ENCODE data around the gene CDKAL1. TPM values are rescaled to one million over a fixed set of nuclear protein-coding genes. Genes with fewer than 3 reads are reported as not detected.

Gene CDKAL1
- total and polyA plus RNA-seq, 9 of the 15 experiments (the other 6 are each of a cell fraction or from before 2014, with no cell fraction given), result 11.2 to 36.3 (median 20.1) TPM

DNA sequence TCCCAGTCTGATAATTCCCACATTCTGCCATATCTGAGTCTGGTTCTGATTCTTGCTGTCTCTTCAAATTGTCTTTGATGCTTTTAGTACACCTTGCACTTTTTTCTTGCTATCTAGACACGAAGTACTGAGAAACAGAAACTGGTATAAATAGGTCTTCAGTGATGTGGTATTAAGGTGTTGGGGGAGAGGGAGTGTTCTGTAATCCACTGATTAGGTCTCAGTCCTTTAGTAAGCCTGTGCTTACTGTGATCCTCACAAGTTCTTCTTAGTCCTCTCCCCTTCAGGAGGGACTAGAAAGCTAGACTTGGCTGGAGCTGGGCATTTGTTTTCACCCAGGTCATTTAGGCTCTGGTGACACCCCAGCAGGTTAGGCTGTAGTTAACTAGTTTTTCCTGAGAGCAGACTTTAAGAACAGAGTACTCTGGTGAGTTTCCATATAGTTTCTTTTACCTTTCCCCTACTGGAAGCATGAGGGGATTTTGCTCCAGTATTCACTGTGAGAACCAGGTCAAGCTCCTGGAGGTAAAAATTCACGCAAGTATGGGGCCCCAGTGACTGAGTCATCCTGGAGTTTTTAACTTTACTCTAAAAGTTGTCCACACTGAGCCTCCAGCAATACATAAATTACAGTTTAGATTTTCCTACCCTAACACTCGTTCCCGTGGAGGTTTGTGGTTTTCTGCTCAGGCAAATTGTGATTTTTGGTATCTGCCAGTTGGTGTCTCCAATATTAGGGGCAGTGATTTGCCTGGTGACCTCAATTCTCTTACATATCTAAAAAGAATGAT is 154.6 kb downstream of the CDKAL1 start:
- 9% methylated on average over 4 of the region's 4 CpGs for WGBS (ENCODE audit: insufficient coverage, low coverage, missing lambda C conversion rate)
- peak in 2 of 4 experiments; percentile 25 to 49 for DNase-seq (ENCODE audit: extremely low read depth in 1 of 4, low spot score in 3 of 4)
- in situ Hi-C loops (cut with MboI), result no loop called here
- Histone ChIP-seq H3K27ac (ENCODE audit: extremely low read depth, low read depth, low read length) (peak overlapping the region; percentile 29; the same call in 1 of the 3 replicates), H3K27me3 (ENCODE audit: control insufficient read depth in 2 of 2, insufficient read depth in 2 of 2, low read length in 2 of 2) (no peaks in the 10 kb centered on the region), H3K4me3 (no peak overlapping the region), H3K79me2 (ENCODE audit: control insufficient read depth, insufficient read depth, low read length) (peaks cover 14% of the 10 kb centered on the region), H3K4me2 (ENCODE audit: insufficient read depth, low read length) (no peak overlapping the region), H4K20me1 (replicated peaks; ENCODE audit: control insufficient read depth, insufficient read depth, low read length) (0 out of 2 replicates have a peak, but pooled peaks cover 8% of the 10 kb centered on the region), H3K9ac (ENCODE audit: insufficient read depth in 1 of 2, low read depth in 2 of 2, low read length in 2 of 2) (no peak overlapping the region), H3K4me1 (replicated peaks in 1 of 2; ENCODE audit: control insufficient read depth in 2 of 2, insufficient read depth in 2 of 2, low read length in 2 of 2) (peaks cover 2 to 9% of the 10 kb centered on the region in 2 experiments; a peak in 3 of 5 replicates), H3K9me3 (replicated peaks; ENCODE audit: control insufficient read depth, insufficient read depth, low read depth, low read length) (no peaks in the 10 kb centered on the region), H3K36me3 (ENCODE audit: control insufficient read depth, insufficient read depth, low read length) (no peaks in the 10 kb centered on the region), H3K9me1 (ENCODE audit: control insufficient read depth, insufficient read depth, low read length) (no peaks in the 10 kb centered on the region), H2AFZ (ENCODE audit: low read depth, low read length) (peak overlapping the region; percentile 18; the same call in 1 of the 2 replicates)
- intact Hi-C loops (cut with micrococcal nuclease), result no loop called here
- POLR2A ChIA-PET, result interaction anchor here (1.1 to 2.0 kb wide), 3 partner anchors 9 to 12 kb away, joined by 3 to 5 read pairs (median 3); no protein-coding TSS in a partner anchor
- peak; percentile 86 for ATAC-seq
- no TSS peak for BruUV-seq (replicated peaks)
- peak; percentile 32 for FAIRE-seq
- CTCF ChIA-PET (ENCODE audit: low intra/inter-chr PET ratio), result no interaction called here
- TF ChIP-seq, protein P1, sequence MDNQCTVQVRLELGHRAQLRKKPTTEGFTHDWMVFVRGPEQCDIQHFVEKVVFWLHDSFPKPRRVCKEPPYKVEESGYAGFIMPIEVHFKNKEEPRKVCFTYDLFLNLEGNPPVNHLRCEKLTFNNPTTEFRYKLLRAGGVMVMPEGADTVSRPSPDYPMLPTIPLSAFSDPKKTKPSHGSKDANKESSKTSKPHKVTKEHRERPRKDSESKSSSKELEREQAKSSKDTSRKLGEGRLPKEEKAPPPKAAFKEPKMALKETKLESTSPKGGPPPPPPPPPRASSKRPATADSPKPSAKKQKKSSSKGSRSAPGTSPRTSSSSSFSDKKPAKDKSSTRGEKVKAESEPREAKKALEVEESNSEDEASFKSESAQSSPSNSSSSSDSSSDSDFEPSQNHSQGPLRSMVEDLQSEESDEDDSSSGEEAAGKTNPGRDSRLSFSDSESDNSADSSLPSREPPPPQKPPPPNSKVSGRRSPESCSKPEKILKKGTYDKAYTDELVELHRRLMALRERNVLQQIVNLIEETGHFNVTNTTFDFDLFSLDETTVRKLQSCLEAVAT (IDR thresholded peaks at IDR 0.05), result peak in 1 of 2 experiments; percentile 98; a peak in 2 of 4 replicates
- TF ChIP-seq BCL6 (CRISPR knock-in tag; IDR thresholded peaks at IDR 0.05), result no peak
- peak; percentile 80 for TF ChIP-seq ZNF316 (IDR thresholded peaks at IDR 0.05)
- TF ChIP-seq C11orf30 (IDR thresholded peaks at IDR 0.05; ENCODE audit: low read depth), result peak; percentile 58
- TF ChIP-seq, protein P2, sequence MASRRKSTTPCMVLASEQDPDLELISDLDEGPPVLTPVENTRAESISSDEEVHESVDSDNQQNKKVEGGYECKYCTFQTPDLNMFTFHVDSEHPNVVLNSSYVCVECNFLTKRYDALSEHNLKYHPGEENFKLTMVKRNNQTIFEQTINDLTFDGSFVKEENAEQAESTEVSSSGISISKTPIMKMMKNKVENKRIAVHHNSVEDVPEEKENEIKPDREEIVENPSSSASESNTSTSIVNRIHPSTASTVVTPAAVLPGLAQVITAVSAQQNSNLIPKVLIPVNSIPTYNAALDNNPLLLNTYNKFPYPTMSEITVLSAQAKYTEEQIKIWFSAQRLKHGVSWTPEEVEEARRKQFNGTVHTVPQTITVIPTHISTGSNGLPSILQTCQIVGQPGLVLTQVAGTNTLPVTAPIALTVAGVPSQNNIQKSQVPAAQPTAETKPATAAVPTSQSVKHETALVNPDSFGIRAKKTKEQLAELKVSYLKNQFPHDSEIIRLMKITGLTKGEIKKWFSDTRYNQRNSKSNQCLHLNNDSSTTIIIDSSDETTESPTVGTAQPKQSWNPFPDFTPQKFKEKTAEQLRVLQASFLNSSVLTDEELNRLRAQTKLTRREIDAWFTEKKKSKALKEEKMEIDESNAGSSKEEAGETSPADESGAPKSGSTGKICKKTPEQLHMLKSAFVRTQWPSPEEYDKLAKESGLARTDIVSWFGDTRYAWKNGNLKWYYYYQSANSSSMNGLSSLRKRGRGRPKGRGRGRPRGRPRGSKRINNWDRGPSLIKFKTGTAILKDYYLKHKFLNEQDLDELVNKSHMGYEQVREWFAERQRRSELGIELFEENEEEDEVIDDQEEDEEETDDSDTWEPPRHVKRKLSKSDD (conservative IDR thresholded peaks at IDR 0.05; ENCODE audit: low read length), result no peak
- TF ChIP-seq, protein P3, sequence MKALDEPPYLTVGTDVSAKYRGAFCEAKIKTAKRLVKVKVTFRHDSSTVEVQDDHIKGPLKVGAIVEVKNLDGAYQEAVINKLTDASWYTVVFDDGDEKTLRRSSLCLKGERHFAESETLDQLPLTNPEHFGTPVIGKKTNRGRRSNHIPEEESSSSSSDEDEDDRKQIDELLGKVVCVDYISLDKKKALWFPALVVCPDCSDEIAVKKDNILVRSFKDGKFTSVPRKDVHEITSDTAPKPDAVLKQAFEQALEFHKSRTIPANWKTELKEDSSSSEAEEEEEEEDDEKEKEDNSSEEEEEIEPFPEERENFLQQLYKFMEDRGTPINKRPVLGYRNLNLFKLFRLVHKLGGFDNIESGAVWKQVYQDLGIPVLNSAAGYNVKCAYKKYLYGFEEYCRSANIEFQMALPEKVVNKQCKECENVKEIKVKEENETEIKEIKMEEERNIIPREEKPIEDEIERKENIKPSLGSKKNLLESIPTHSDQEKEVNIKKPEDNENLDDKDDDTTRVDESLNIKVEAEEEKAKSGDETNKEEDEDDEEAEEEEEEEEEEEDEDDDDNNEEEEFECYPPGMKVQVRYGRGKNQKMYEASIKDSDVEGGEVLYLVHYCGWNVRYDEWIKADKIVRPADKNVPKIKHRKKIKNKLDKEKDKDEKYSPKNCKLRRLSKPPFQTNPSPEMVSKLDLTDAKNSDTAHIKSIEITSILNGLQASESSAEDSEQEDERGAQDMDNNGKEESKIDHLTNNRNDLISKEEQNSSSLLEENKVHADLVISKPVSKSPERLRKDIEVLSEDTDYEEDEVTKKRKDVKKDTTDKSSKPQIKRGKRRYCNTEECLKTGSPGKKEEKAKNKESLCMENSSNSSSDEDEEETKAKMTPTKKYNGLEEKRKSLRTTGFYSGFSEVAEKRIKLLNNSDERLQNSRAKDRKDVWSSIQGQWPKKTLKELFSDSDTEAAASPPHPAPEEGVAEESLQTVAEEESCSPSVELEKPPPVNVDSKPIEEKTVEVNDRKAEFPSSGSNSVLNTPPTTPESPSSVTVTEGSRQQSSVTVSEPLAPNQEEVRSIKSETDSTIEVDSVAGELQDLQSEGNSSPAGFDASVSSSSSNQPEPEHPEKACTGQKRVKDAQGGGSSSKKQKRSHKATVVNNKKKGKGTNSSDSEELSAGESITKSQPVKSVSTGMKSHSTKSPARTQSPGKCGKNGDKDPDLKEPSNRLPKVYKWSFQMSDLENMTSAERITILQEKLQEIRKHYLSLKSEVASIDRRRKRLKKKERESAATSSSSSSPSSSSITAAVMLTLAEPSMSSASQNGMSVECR (CRISPR knock-in tag; IDR thresholded peaks at IDR 0.05), result no peak
- TF ChIP-seq TCF7 (IDR thresholded peaks at IDR 0.05; ENCODE audit: borderline replicate concordance), result no peak
- peak; percentile 96 for TF ChIP-seq ZBTB17 (CRISPR knock-in tag; IDR thresholded peaks at IDR 0.05)
- TF ChIP-seq, protein P4, sequence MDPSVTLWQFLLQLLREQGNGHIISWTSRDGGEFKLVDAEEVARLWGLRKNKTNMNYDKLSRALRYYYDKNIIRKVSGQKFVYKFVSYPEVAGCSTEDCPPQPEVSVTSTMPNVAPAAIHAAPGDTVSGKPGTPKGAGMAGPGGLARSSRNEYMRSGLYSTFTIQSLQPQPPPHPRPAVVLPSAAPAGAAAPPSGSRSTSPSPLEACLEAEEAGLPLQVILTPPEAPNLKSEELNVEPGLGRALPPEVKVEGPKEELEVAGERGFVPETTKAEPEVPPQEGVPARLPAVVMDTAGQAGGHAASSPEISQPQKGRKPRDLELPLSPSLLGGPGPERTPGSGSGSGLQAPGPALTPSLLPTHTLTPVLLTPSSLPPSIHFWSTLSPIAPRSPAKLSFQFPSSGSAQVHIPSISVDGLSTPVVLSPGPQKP (CRISPR knock-in tag; IDR thresholded peaks at IDR 0.05), result no peak

Data from K562 (cell line).